ENCODE results near the gene ZNF512. TPM values are rescaled to one million over a fixed set of nuclear protein-coding genes. Genes with fewer than 3 reads are reported as not detected.

The ZNF512 gene
- polyA plus RNA-seq, 1 of the 3 experiments (the other 2 are of a cell fraction) = 22.3 TPM

GRCh38 chr2:27615316-27615715 lies 32.5 kb downstream of the ZNF512 start:
- peaks cover 34% of the 10 kb centered on the region for H3K79me2 ChIP-seq (ENCODE audit: insufficient read depth)
- peaks cover 77 to 83% of the 10 kb centered on the region in 2 experiments for H3K36me3 ChIP-seq (replicated peaks in 1 of 2; ENCODE audit: control insufficient read depth in 1 of 2, insufficient read depth in 2 of 2, low read length in 1 of 2)
- no peak overlapping the region for H3K27ac ChIP-seq (ENCODE audit: low read depth in 2 of 2, low read length in 1 of 2)
- 97% methylated on average over 3 of the region's 3 CpGs for WGBS (ENCODE audit: low lambda C conversion rate)
- H2AFZ ChIP-seq (ENCODE audit: low read depth) = no peak overlapping the region
- H4K20me1 ChIP-seq (ENCODE audit: insufficient read depth) = no peaks in the 10 kb centered on the region
- POLR2A ChIA-PET = no interaction called here
- no peak overlapping the region for H3K4me2 ChIP-seq
- no peaks in the 10 kb centered on the region for H3K27me3 ChIP-seq (ENCODE audit: insufficient read depth)
- CTCF ChIA-PET = no interaction called here
- no peaks in the 10 kb centered on the region for H3K9me3 ChIP-seq
- H3K9ac ChIP-seq = no peak overlapping the region
- TF ChIP-seq, protein P1, sequence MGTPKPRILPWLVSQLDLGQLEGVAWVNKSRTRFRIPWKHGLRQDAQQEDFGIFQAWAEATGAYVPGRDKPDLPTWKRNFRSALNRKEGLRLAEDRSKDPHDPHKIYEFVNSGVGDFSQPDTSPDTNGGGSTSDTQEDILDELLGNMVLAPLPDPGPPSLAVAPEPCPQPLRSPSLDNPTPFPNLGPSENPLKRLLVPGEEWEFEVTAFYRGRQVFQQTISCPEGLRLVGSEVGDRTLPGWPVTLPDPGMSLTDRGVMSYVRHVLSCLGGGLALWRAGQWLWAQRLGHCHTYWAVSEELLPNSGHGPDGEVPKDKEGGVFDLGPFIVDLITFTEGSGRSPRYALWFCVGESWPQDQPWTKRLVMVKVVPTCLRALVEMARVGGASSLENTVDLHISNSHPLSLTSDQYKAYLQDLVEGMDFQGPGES (IDR thresholded peaks at IDR 0.05; ENCODE audit: low read depth, low read length) = no peak
- TF ChIP-seq PBX3 (IDR thresholded peaks at IDR 0.05) (no peak), CTCF (IDR thresholded peaks at IDR 0.05) (no peak), TCF12 (IDR thresholded peaks at IDR 0.05) (no peak), JUND (IDR thresholded peaks at IDR 0.05) (no peak), RFX5 (IDR thresholded peaks at IDR 0.05; ENCODE audit: low read length) (no peak), FOXM1 (IDR thresholded peaks at IDR 0.05; ENCODE audit: low read depth) (no peak), GATA2 (CRISPR knock-in tag; IDR thresholded peaks at IDR 0.05) (no peak), EZH2phosphoT487 (IDR thresholded peaks at IDR 0.05; ENCODE audit: borderline replicate concordance, low read depth) (no peak), TEAD4 (IDR thresholded peaks at IDR 0.05; ENCODE audit: borderline replicate concordance, insufficient read depth) (no peak), RAD21 (IDR thresholded peaks at IDR 0.05; ENCODE audit: low read length) (no peak), NRF1 (IDR thresholded peaks at IDR 0.05; ENCODE audit: low read depth, low read length) (no peak), GABPA (IDR thresholded peaks at IDR 0.05; ENCODE audit: low read depth) (no peak), MEF2A (IDR thresholded peaks at IDR 0.05; ENCODE audit: borderline replicate concordance, low read depth) (no peak), SIN3A (IDR thresholded peaks at IDR 0.05; ENCODE audit: borderline replicate concordance, low read depth, low read length) (no peak), USF2 (IDR thresholded peaks at IDR 0.05; ENCODE audit: borderline replicate concordance, low read depth, low read length) (no peak), RCOR1 (IDR thresholded peaks at IDR 0.05; ENCODE audit: low read length) (no peak), ZBTB33 (IDR thresholded peaks at IDR 0.05; ENCODE audit: borderline replicate concordance, low read depth) (no peak)
- TF ChIP-seq, protein P2, sequence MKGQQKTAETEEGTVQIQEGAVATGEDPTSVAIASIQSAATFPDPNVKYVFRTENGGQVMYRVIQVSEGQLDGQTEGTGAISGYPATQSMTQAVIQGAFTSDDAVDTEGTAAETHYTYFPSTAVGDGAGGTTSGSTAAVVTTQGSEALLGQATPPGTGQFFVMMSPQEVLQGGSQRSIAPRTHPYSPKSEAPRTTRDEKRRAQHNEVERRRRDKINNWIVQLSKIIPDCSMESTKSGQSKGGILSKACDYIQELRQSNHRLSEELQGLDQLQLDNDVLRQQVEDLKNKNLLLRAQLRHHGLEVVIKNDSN (IDR thresholded peaks at IDR 0.05; ENCODE audit: borderline replicate concordance, low read depth) = no peak
- DNase-seq = no peak
- no peaks in the 10 kb centered on the region for H3K4me1 ChIP-seq (ENCODE audit: control insufficient read depth in 1 of 2, insufficient read depth in 2 of 2, low read depth in 1 of 2, low read length in 1 of 2)
- no peaks in the 10 kb centered on the region for H3K9me2 ChIP-seq
- H3F3A ChIP-seq (replicated peaks; ENCODE audit: insufficient read depth) = no peaks in the 10 kb centered on the region
- no peak overlapping the region for H3K4me3 ChIP-seq (ENCODE audit: low read depth in 2 of 2, low read length in 1 of 2)
